A549 (cell line): ENCODE results near the gene ZNF429. TPM values are rescaled to one million over a fixed set of nuclear protein-coding genes. Genes with fewer than 3 reads are reported as not detected.

Experiments used
- ATAC-seq, 2 experiments: fragments of 200-7000 bp in 1 of 2; fragments of >200 bp in 1 of 2; cut with Nextera tagmentation in 1 of 2; cut with Tn5 transposase in 1 of 2; 3 replicates each; pipeline versions ENCODE4 v1.8.0 to v1.9.1; 2018 to 2020; ENCODE audit warnings: mild to moderate bottlenecking in 1 of 2, moderate library complexity in 1 of 2
- CTCF ChIA-PET: fragments of 300-600 bp; sonication (Branson Sonifier 250); formaldehyde crosslinking; extraction: SDS; loops from one replicate; lab custom pipeline; 2021; ENCODE audit warnings: antibody characterized with exemption, inconsistent platforms; lab: Yijun Ruan, JAX
- POLR2A ChIA-PET: fragments of 350-600 bp; formaldehyde crosslinking; extraction: SDS; loops from one replicate; lab custom pipeline; 2021; ENCODE audit warnings: antibody characterized with exemption, inconsistent platforms; lab: Yijun Ruan, JAX
- DNase-seq, 2 experiments: peaks; one replicate each; pipeline versions ENCODE4 v3.0.0 to v3.0.0-alpha.2; 2011 to 2016; ENCODE audit warnings: low read depth in 1 of 2, low spot score in 1 of 2
- FAIRE-seq: peaks from 2 replicates; lab custom pipeline; 2011; peaks lifted over from hg19 to GRCh38; lab: Jason Lieb, UNC
- H3K27ac ChIP-seq, 2 experiments: fragments of >200 bp; sonication (Bioruptor Twin); formaldehyde crosslinking; 3 replicates each; pipeline ENCODE4 v1.5.1; 2016 to 2017
- H3K4me1 ChIP-seq: fragments of >200 bp; sonication (Bioruptor Twin); formaldehyde crosslinking; 3 replicates; pipeline ENCODE4 v1.6.1; 2016
- H3K4me2 ChIP-seq: fragments of >200 bp; sonication (Bioruptor Twin); formaldehyde crosslinking; 3 replicates; pipeline ENCODE4 v1.6.1; 2016
- H3K4me3 ChIP-seq: fragments of >200 bp; sonication (Bioruptor Twin); formaldehyde crosslinking; 3 replicates; pipeline ENCODE4 v1.5.1; 2016
- H3K9me3 ChIP-seq: fragments of >200 bp; sonication (Bioruptor Twin); formaldehyde crosslinking; 3 replicates; pipeline ENCODE4 v1.6.1; 2016
- ATOH8 ChIP-seq: fragments of 250-450 bp; sonication (Bioruptor Pico); IDR thresholded peaks from 2 replicates; pipeline ENCODE4 v1.5.0; 2020; ENCODE audit warnings: low read depth, mild to moderate bottlenecking, moderate library complexity
- BCL3 ChIP-seq: fragments of >200 bp; sonication (Bioruptor Twin); formaldehyde crosslinking; IDR thresholded peaks from 3 replicates; pipeline ENCODE4 v1.6.1; 2016
- CBX8 ChIP-seq: fragments of 200-600 bp; sonication (generic); IDR thresholded peaks from 2 replicates; pipeline ENCODE4 v1.6.1; 2016
- CHD2 ChIP-seq: fragments of 150-350 bp; IDR thresholded peaks from 2 replicates; pipeline ENCODE4 v1.6.1; 2014; ENCODE audit warnings: low read length; ENCODE audit not compliant: partially characterized antibody
- CHD4 ChIP-seq: fragments of 200-600 bp; sonication (generic); IDR thresholded peaks from 2 replicates; pipeline ENCODE4 v1.6.1; 2016; ENCODE audit warnings: antibody characterized with exemption, mild to moderate bottlenecking, borderline replicate concordance
- CTCF ChIP-seq: fragments of >200 bp; sonication (Bioruptor Twin); formaldehyde crosslinking; IDR thresholded peaks from 3 replicates; pipeline ENCODE4 v1.5.1; 2016
- E2F6 ChIP-seq: IDR thresholded peaks from 2 replicates; pipeline ENCODE4 v1.6.1; 2012; ENCODE audit warnings: low read depth, borderline replicate concordance
- EHMT2 ChIP-seq: fragments of 200-600 bp; sonication (generic); IDR thresholded peaks from 2 replicates; pipeline ENCODE4 v1.6.1; 2016; ENCODE audit warnings: antibody characterized with exemption, low read depth, mild to moderate bottlenecking, moderate library complexity
- ESRRA ChIP-seq: fragments of 150-350 bp; IDR thresholded peaks from 2 replicates; pipeline ENCODE4 v1.6.1; 2014; ENCODE audit warnings: mild to moderate bottlenecking, low read length, borderline replicate concordance
- FOSL2 ChIP-seq, 2 experiments: fragments of 450-650 bp in 1 of 2; fragments of >200 bp in 1 of 2; sonication (Bioruptor Twin) in 1 of 2; formaldehyde crosslinking; IDR thresholded peaks; 2 replicates each; pipeline versions ENCODE4 v1.5.0 to v1.6.1; 2016 to 2020; ENCODE audit warnings: mild to moderate bottlenecking in 1 of 2, moderate library complexity in 1 of 2
- FOXS1 ChIP-seq: fragments of 250-450 bp; sonication (Bioruptor Pico); IDR thresholded peaks from 2 replicates; pipeline ENCODE4 v1.5.0; 2020; ENCODE audit warnings: mild to moderate bottlenecking, moderate library complexity
- GATA3 ChIP-seq: IDR thresholded peaks from 2 replicates; pipeline ENCODE4 v1.6.1; 2012; ENCODE audit warnings: borderline replicate concordance
- HDAC2 ChIP-seq: fragments of 200-600 bp; sonication (generic); IDR thresholded peaks from 2 replicates; pipeline ENCODE4 v1.6.1; 2016
- HES2 ChIP-seq: fragments of >200 bp; sonication (Bioruptor Twin); formaldehyde crosslinking; IDR thresholded peaks from 2 replicates; pipeline ENCODE4 v1.6.1; 2016
- HOXB13 ChIP-seq: fragments of 250-450 bp; sonication (Bioruptor Pico); IDR thresholded peaks from 2 replicates; pipeline ENCODE4 v1.5.0; 2020; ENCODE audit warnings: low read depth, mild to moderate bottlenecking, moderate library complexity
- HOXB5 ChIP-seq: fragments of 250-450 bp; sonication (Bioruptor Pico); IDR thresholded peaks from 2 replicates; pipeline ENCODE4 v1.5.0; 2020; ENCODE audit warnings: mild to moderate bottlenecking, moderate library complexity
- MAFK ChIP-seq: fragments of 450-650 bp; IDR thresholded peaks from 2 replicates; pipeline ENCODE4 v1.6.1; 2014; ENCODE audit not compliant: partially characterized antibody
- MAX ChIP-seq: IDR thresholded peaks from 2 replicates; pipeline ENCODE4 v1.6.1; 2012
- NFE2L2 ChIP-seq: fragments of 150-350 bp; conservative IDR thresholded peaks from 2 replicates; pipeline ENCODE4 v1.6.1; 2014; ENCODE audit warnings: low read length
- NPAS2 ChIP-seq: fragments of 250-450 bp; sonication (Bioruptor Pico); IDR thresholded peaks from 2 replicates; pipeline ENCODE4 v1.8.0; 2022; ENCODE audit warnings: mild to moderate bottlenecking, moderate library complexity, borderline replicate concordance
- PBX3 ChIP-seq: IDR thresholded peaks from 2 replicates; pipeline ENCODE4 v1.6.1; 2012
- POLR2A ChIP-seq: IDR thresholded peaks from 2 replicates; pipeline ENCODE4 v1.6.1; 2012; ENCODE audit warnings: mild to moderate bottlenecking, low read length
- RARB ChIP-seq: fragments of 250-450 bp; sonication (Bioruptor Pico); IDR thresholded peaks from 2 replicates; pipeline ENCODE4 v1.8.0; 2021; ENCODE audit warnings: mild to moderate bottlenecking, moderate library complexity
- SMC3 ChIP-seq: fragments of >200 bp; sonication (Bioruptor Twin); formaldehyde crosslinking; IDR thresholded peaks from 3 replicates; pipeline ENCODE4 v1.6.1; 2018; ENCODE audit warnings: inconsistent platforms
- SREBF2 ChIP-seq: fragments of 450-650 bp; IDR thresholded peaks from 2 replicates; pipeline ENCODE4 v1.6.1; 2014; ENCODE audit warnings: mild to moderate bottlenecking, moderate library complexity
- ZC3H11A ChIP-seq: fragments of 450-650 bp; IDR thresholded peaks from 2 replicates; pipeline ENCODE4 v1.6.1; 2014; ENCODE audit warnings: antibody characterized with exemption, mild to moderate bottlenecking
- ZNF302 ChIP-seq: fragments of 250-450 bp; sonication (Bioruptor Pico); IDR thresholded peaks from 2 replicates; pipeline ENCODE4 v1.9.0; 2021; ENCODE audit warnings: inconsistent platforms, mild to moderate bottlenecking, moderate library complexity
- WGBS: methylation state at CpG from one replicate; pipeline ENCODE4 v1.1.6; 2017; ENCODE audit errors: missing lambda C conversion rate; 5-methylcytosine and 5-hydroxymethylcytosine counted together
- polyA plus RNA-seq, 4 experiments: library from polyadenylated mRNA; depleted of rRNA in 3 of 4; stranded (reverse); fragments of >200 nt; fragmentation: RNase III in 1 of 4; extraction: RNeasy Plus Mini Kit Qiagen cat#74134 plus additional on column Dnase treatment in 1 of 4; gene quantifications; 2 replicates in 3 of 4; 3 replicates in 1 of 4; pipeline ENCODE4 v1.2.3, GENCODE V29; 2011 to 2017

ZNF429 gene
- polyA plus RNA-seq, 2 of the 4 experiments (the other 2 are of a cell fraction), result not detected

- no peaks in the 10 kb centered on the region for H3K4me1 ChIP-seq
- WGBS, result 0% methylated on average over 2 of the region's 2 CpGs
- ChIA-PET POLR2A (no interaction called here), CTCF (interaction anchor here (0.7 kb wide), 1 partner anchor 128 kb away, joined by 4 read pairs; no protein-coding TSS in a partner anchor)
- no peaks in the 10 kb centered on the region for H3K9me3 ChIP-seq
- ATAC-seq (no peak), FAIRE-seq (no peak), DNase-seq (no peak)
- no peak overlapping the region for H3K27ac ChIP-seq
- H3K4me3 ChIP-seq, result no peak overlapping the region
- no peak for TF ChIP-seq ZC3H11A
- no peak for TF ChIP-seq HES2
- no peak for TF ChIP-seq NPAS2
- TF ChIP-seq CHD2, result no peak
- TF ChIP-seq MAFK, result no peak
- no peak for TF ChIP-seq CBX8
- TF ChIP-seq SREBF2, result no peak
- no peak for TF ChIP-seq ZNF302
- TF ChIP-seq NFE2L2, result no peak
- TF ChIP-seq HOXB5, result no peak
- no peak overlapping the region for H3K4me2 ChIP-seq
Observed at GRCh38 chr19:21513651-21514050, 8.2 kb downstream of the ZNF429 start.

GRCh38 chr19:21519488-21519887 is 14.1 kb downstream of the ZNF429 start:
- ChIA-PET POLR2A (no interaction called here), CTCF (no interaction called here)
- TF ChIP-seq HDAC2 (no peak), ATOH8 (CRISPR knock-in tag) (no peak), GATA3 (no peak), CTCF (no peak), PBX3 (no peak), NPAS2 (no peak), HOXB13 (CRISPR knock-in tag) (no peak), MAX (no peak), E2F6 (no peak), ZNF302 (no peak), FOXS1 (no peak), EHMT2 (no peak), CHD4 (no peak), HOXB5 (no peak), FOSL2 (IDR thresholded peaks at IDR 0.05) (no peak), FOSL2 (CRISPR knock-in tag; IDR thresholded peaks at IDR 0.05) (no peak), ESRRA (no peak), SMC3 (no peak), RARB (no peak), POLR2A (no peak), BCL3 (no peak)
- DNase-seq (peak in 1 of 2 experiments; percentile 19), FAIRE-seq (no peak), ATAC-seq (no peak)
- Histone ChIP-seq H3K4me1 (no peaks in the 10 kb centered on the region), H3K27ac (no peak overlapping the region), H3K4me3 (no peak overlapping the region), H3K4me2 (no peak overlapping the region), H3K9me3 (no peaks in the 10 kb centered on the region)
- 28% methylated on average over 2 of the region's 2 CpGs for WGBS
